IPS-20b (cell line): ENCODE data around the gene HMGXB4.

Experiments
- H3K27ac ChIP-seq: one replicate; pipeline ENCODE4 v1.5.1; 2013; ENCODE audit warnings: low read length
- H3K27me3 ChIP-seq: 2 replicates; pipeline ENCODE4 v1.6.1; 2013; ENCODE audit warnings: mild to moderate bottlenecking, low read length, inconsistent platforms; ENCODE audit not compliant: insufficient read depth
- H3K36me3 ChIP-seq: 2 replicates; pipeline ENCODE4 v1.6.1; 2013; ENCODE audit warnings: low read depth, mild to moderate bottlenecking, inconsistent platforms, low read length, moderate library complexity; ENCODE audit not compliant: insufficient read depth
- H3K4me1 ChIP-seq: 2 replicates; pipeline ENCODE4 v1.6.1; 2013; ENCODE audit warnings: mild to moderate bottlenecking, control low read depth, inconsistent platforms, low read length, moderate library complexity; ENCODE audit not compliant: insufficient read depth
- H3K4me3 ChIP-seq: 2 replicates; pipeline ENCODE4 v1.5.1; 2013; ENCODE audit warnings: mild to moderate bottlenecking, low read length, inconsistent platforms
- H3K9ac ChIP-seq: 2 replicates; pipeline ENCODE4 v1.6.1; 2013; ENCODE audit warnings: low read depth, mild to moderate bottlenecking, inconsistent platforms, low read length, moderate library complexity
- H3K9me3 ChIP-seq: 2 replicates; pipeline ENCODE4 v1.6.1; 2013; ENCODE audit warnings: mild to moderate bottlenecking, low read depth, low read length, inconsistent platforms; ENCODE audit not compliant: insufficient read depth

HMGXB4 gene

DNA sequence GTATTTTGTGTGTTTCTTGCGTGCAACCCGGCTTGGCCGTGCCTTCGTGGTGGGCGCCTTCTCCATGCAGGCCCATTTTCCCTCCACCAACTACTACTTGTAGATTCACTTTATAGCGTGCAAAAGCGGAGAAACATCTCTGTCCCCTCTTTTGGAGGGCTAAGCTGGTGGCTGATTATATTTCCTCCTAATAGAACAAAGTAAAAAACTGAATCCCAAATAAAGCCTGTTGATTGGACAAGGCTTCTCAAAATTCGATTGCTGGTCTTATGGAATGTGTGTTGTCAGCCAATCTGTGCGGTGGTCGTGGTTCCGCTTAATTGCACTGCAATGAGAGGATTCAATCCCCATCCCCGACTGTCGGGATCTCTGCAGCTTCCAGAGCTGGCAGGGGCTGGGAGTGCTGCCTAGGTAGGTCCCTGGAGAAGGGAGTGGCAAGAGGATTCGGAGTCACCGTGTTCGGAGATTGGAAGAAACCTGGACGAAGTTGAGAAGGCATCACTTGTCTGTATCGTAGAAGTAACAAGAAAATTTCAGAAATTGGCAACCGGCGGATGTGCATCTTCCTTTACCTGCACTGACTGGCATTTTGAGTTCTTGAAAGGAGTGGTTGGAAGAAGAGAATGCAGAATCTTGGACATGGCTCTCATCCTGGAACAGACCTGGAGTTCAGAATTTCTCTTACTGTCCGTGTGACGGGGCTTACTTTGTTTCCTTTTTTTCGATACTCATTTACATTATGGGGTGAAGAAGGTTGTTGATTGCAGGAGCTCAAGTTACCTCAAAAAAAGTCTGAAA, 1.1 kb downstream of the HMGXB4 start:
- H3K9me3 ChIP-seq: no peaks in the 10 kb centered on the region
- peaks cover 32% of the 10 kb centered on the region for H3K36me3 ChIP-seq
- H3K27me3 ChIP-seq: no peaks in the 10 kb centered on the region
- peaks cover 3% of the 10 kb centered on the region; the same call in 1 of the 2 replicates for H3K4me1 ChIP-seq
- peak overlapping the region; percentile 75 for H3K27ac ChIP-seq
- peak overlapping the region; percentile 97 for H3K9ac ChIP-seq
- peak overlapping the region; percentile 81 for H3K4me3 ChIP-seq

DNA sequence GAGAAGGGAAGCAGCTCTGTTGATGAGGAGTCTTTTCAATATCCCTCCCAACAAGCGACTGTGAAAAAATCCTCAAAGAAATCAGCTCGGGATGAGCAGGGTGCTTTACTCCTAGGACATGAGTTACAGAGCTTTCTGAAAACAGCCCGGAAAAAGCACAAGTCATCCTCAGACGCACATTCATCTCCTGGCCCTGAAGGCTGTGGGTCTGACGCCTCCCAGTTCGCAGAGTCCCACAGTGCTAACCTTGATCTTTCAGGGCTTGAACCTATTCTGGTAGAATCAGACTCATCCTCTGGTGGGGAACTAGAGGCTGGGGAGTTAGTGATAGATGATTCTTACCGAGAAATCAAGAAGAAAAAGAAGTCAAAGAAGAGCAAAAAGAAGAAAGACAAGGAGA, 7.7 kb downstream of the HMGXB4 start:
- Histone ChIP-seq H3K9me3 (no peaks in the 10 kb centered on the region), H3K9ac (no peak overlapping the region), H3K27me3 (no peaks in the 10 kb centered on the region), H3K27ac (no peak overlapping the region), H3K4me1 (no peaks in the 10 kb centered on the region), H3K36me3 (peaks cover 83% of the 10 kb centered on the region), H3K4me3 (no peak overlapping the region)

DNA sequence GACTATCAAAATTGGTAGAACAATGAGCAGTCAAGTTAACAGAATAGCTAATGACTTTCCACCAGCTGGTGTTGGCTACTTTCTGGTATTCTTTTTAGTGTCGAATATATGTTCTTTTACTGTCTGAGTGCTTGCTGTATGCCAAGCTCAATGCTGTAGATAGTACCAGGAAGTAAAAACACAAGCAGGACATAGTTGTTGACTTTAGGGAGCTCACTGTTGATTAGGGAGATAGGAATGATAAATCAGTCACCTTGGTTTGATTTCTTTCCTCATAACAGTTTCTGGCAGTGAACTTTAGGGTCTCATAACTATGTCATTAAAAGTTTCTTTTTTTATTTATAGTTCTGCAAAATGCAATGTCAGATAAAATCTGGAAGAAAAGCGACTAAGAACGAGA, 9.0 kb downstream of the HMGXB4 start:
- Histone ChIP-seq H3K27ac (no peak overlapping the region), H3K9me3 (no peaks in the 10 kb centered on the region), H3K4me1 (no peaks in the 10 kb centered on the region), H3K9ac (no peak overlapping the region), H3K27me3 (no peaks in the 10 kb centered on the region), H3K4me3 (no peak overlapping the region), H3K36me3 (peaks cover 95% of the 10 kb centered on the region)

DNA sequence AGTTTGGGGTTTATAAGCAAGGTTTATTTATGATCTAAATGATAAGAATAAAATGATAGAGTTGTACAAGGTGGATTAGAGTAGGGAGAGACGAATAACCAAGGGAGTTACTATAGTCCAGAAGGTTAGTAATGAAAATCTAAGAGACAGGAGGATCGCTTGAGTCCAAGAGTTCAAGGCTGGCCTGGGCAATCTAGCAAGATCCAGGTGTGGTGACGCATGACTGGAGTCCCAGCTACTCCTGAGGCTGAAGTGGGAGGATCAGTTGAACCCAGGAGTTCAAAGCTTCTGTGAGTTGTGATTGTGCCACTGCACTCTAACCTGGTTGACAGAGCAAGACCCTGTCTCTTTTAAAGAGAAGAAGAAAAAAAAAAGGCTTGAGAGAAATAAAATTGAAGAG, 12.3 kb downstream of the HMGXB4 start:
- Histone ChIP-seq H3K9me3 (no peaks in the 10 kb centered on the region), H3K4me1 (no peaks in the 10 kb centered on the region), H3K9ac (no peak overlapping the region), H3K36me3 (peaks cover 96% of the 10 kb centered on the region), H3K27me3 (no peaks in the 10 kb centered on the region), H3K27ac (no peak overlapping the region), H3K4me3 (no peak overlapping the region)

DNA sequence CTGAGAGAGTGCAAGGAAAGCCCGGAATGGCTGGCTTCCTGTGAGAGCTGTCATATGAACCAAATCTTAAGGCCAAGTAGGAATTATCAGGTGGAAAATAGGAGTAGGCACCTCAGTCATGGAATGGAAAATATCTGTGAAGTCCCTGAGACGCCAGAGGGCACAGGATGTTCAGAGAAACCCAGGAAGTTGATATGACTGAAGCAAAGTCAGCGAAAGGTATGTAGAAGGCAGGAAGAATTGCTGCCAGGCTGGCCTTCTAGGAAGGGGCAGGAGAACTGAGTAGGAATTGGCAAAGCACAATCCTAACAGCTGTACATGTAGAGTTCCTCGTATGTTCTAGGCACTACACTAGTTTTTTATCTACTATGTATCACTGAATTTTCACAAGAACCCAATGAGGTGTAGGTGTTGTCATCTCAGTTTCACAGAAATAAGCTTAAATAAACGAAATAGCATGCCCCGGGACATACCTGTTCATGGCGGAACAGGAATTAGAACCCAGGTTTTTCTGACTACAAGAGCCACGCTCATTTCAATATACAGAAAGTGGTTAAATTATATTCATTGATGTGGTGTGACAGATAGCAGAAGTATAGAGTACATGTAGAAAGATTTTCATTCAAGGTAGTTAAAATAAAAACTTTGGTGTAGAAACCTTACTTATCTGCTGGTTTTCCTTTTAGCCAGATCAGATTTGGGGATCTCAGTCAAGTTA, 17.0 kb downstream of the HMGXB4 start:
- no peaks in the 10 kb centered on the region for H3K9me3 ChIP-seq
- no peak overlapping the region for H3K9ac ChIP-seq
- peaks cover 79% of the 10 kb centered on the region for H3K36me3 ChIP-seq
- no peaks in the 10 kb centered on the region for H3K27me3 ChIP-seq
- no peaks in the 10 kb centered on the region for H3K4me1 ChIP-seq
- no peak overlapping the region for H3K4me3 ChIP-seq
- H3K27ac ChIP-seq: no peak overlapping the region

DNA sequence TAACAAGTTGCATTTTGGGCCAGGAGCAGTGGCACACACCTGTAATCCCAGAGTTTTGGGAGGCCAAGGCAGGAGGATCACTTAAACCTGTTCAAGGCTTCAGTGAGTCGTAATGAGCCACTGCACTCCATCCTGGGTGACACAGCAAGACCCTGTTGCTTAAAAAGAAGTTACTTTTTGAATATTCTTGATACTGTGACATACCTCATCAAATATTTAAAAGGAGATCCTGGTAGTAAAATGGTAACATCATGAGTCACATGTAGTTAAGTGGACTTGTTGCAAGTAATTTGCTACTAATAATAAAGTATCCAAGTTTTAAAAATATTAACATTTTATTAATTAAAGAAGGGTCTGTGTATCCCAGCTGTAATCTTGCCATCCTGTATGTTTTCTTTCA, 18.3 kb downstream of the HMGXB4 start:
- H3K9ac ChIP-seq: no peak overlapping the region
- no peaks in the 10 kb centered on the region for H3K27me3 ChIP-seq
- H3K9me3 ChIP-seq: no peaks in the 10 kb centered on the region
- H3K36me3 ChIP-seq: peaks cover 75% of the 10 kb centered on the region
- no peak overlapping the region for H3K27ac ChIP-seq
- no peak overlapping the region for H3K4me3 ChIP-seq
- H3K4me1 ChIP-seq: no peaks in the 10 kb centered on the region

DNA sequence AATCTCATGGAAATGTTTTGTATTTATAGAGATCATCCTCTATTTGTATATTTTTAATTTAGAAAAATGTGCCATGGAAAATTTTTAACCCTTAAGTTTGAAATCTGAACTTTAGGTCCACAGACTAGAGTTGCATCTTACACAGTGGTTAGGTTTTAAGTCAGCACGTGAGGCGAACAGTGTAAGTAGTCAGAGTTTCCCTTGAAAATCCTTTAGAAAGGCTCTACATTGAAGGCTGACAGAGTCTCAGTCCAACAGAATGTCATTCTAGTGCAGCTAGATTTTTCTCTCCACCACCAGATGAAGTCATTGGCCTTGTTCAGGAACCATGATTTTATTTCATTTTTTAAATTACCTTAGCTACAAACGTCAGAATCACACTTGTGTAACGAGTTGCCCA, 18.7 kb downstream of the HMGXB4 start:
- H3K36me3 ChIP-seq: peaks cover 75% of the 10 kb centered on the region
- no peaks in the 10 kb centered on the region for H3K4me1 ChIP-seq
- no peak overlapping the region for H3K4me3 ChIP-seq
- no peak overlapping the region for H3K27ac ChIP-seq
- no peaks in the 10 kb centered on the region for H3K27me3 ChIP-seq
- H3K9ac ChIP-seq: no peak overlapping the region
- H3K9me3 ChIP-seq: no peaks in the 10 kb centered on the region

DNA sequence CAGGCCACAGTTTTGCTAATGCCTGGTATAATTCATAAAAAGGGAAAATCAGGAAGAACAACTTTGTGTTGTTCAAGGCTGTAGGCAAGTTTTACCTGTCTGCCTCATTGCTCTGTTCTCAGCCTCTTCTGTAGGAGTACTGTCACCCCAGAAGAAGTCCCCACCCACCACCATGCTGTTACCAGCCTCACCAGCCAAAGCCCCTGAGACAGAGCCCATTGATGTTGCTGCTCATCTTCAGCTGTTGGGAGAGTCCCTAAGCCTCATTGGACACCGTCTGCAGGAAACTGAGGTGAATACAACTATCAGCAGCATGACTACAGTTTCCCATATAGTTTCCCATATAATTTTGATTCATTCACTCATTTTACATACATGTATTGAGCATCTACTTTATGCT, 30.8 kb downstream of the HMGXB4 start:
- Histone ChIP-seq H3K36me3 (peaks cover 90% of the 10 kb centered on the region), H3K9ac (no peak overlapping the region), H3K9me3 (no peaks in the 10 kb centered on the region), H3K4me1 (no peaks in the 10 kb centered on the region), H3K27me3 (no peaks in the 10 kb centered on the region), H3K4me3 (no peak overlapping the region), H3K27ac (no peak overlapping the region)

DNA sequence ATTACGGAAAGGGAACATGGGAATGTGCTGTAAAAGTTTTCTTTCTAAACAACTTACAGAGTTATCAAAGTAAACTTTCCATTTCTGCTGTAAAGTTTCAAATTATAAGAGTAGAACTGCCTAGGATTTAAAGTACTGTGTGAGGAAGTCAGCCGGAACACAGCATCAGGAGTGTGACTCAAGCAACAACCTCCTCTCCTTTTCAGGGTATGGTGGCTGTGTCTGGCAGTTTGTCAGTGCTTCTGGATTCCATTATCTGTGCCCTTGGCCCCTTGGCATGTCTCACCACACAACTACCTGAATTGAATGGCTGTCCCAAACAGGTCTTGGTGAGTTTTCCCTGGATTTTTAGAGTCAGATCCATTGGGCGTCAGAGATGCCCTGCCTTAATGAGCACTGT, 35.5 kb downstream of the HMGXB4 start:
- H3K9ac ChIP-seq: no peak overlapping the region
- H3K36me3 ChIP-seq: peaks cover 91% of the 10 kb centered on the region
- H3K27me3 ChIP-seq: no peaks in the 10 kb centered on the region
- H3K9me3 ChIP-seq: no peaks in the 10 kb centered on the region
- H3K4me3 ChIP-seq: no peak overlapping the region
- no peak overlapping the region for H3K27ac ChIP-seq
- no peaks in the 10 kb centered on the region for H3K4me1 ChIP-seq

DNA sequence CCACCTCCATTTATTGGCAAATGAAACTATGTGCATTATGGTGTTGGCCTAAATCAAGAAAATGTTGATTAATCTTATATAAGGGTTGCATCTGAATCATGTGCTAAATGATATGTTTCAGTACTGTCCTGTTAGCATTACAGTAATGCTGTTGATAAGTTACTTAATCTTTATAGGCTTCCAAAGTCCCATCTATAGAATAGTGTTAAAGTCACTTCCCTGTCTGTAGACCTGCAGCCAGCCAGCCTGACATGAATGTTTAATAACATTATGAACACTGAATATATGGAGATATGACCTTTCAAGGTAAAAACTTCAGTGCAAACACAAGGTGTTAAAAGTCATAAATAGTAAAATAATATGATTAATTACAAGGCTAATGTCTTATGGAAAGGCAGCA, 38.8 kb downstream of the HMGXB4 start:
- Histone ChIP-seq H3K9me3 (no peaks in the 10 kb centered on the region), H3K27me3 (no peaks in the 10 kb centered on the region), H3K4me3 (no peak overlapping the region), H3K9ac (no peak overlapping the region), H3K36me3 (peaks cover 61% of the 10 kb centered on the region), H3K4me1 (no peaks in the 10 kb centered on the region), H3K27ac (no peak overlapping the region)

DNA sequence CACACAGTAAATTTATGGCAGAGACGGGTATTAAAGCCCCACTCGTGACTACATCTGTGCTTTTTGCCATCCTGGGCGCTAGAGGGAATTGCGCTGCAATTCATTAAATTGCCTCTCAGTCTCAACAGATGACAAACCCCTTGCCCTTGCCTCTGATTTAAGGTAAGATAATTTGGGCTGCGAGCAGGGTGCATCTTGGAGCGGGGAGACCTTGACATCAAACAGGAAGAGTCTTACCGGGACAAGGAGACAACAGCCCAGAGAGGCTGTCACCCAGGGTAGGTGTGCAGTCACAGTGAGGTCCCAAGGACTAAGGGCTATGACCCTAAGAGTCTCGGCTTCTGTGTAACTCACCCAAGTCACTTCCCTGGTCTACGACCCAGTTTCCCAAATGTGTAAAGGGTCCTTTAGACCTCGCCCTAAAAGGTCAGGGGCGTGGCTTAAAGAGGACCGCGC, 42.0 kb downstream of the HMGXB4 start:
- Histone ChIP-seq H3K4me1 (no peaks in the 10 kb centered on the region), H3K9ac (peak overlapping the region; percentile 31; the same call in 1 of the 2 replicates), H3K27ac (no peak overlapping the region), H3K27me3 (no peaks in the 10 kb centered on the region), H3K36me3 (peaks cover 29% of the 10 kb centered on the region), H3K9me3 (no peaks in the 10 kb centered on the region), H3K4me3 (peak overlapping the region; percentile 84)
